ENCODE measurements around the gene MAP3K6.

GRCh38 chr1:27330786-27331185 lies 36.0 kb downstream of the MAP3K6 start:
- TF ChIP-seq, protein P1, sequence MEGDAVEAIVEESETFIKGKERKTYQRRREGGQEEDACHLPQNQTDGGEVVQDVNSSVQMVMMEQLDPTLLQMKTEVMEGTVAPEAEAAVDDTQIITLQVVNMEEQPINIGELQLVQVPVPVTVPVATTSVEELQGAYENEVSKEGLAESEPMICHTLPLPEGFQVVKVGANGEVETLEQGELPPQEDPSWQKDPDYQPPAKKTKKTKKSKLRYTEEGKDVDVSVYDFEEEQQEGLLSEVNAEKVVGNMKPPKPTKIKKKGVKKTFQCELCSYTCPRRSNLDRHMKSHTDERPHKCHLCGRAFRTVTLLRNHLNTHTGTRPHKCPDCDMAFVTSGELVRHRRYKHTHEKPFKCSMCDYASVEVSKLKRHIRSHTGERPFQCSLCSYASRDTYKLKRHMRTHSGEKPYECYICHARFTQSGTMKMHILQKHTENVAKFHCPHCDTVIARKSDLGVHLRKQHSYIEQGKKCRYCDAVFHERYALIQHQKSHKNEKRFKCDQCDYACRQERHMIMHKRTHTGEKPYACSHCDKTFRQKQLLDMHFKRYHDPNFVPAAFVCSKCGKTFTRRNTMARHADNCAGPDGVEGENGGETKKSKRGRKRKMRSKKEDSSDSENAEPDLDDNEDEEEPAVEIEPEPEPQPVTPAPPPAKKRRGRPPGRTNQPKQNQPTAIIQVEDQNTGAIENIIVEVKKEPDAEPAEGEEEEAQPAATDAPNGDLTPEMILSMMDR (conservative IDR thresholded peaks at IDR 0.05; ENCODE audit: low read depth, low read length), result no peak
- no peak for TF ChIP-seq POLR2A (IDR thresholded peaks at IDR 0.05; ENCODE audit: low read depth, low read length)
- TF ChIP-seq FOS (IDR thresholded peaks at IDR 0.05; ENCODE audit: low read depth, low read length), result no peak
- TF ChIP-seq, protein P2, sequence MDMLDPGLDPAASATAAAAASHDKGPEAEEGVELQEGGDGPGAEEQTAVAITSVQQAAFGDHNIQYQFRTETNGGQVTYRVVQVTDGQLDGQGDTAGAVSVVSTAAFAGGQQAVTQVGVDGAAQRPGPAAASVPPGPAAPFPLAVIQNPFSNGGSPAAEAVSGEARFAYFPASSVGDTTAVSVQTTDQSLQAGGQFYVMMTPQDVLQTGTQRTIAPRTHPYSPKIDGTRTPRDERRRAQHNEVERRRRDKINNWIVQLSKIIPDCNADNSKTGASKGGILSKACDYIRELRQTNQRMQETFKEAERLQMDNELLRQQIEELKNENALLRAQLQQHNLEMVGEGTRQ (IDR thresholded peaks at IDR 0.05; ENCODE audit: low read depth, low read length), result no peak
- TF ChIP-seq MAZ (IDR thresholded peaks at IDR 0.05; ENCODE audit: borderline replicate concordance, low read depth, low read length), result no peak
- TF ChIP-seq RFX5 (IDR thresholded peaks at IDR 0.05; ENCODE audit: low read depth, low read length), result no peak
- no peak for TF ChIP-seq MXI1 (IDR thresholded peaks at IDR 0.05; ENCODE audit: borderline replicate concordance, low read depth, low read length)
- TF ChIP-seq CHD1 (IDR thresholded peaks at IDR 0.05; ENCODE audit: low read depth, low read length), result no peak
- TF ChIP-seq NFE2L2 (IDR thresholded peaks at IDR 0.05; ENCODE audit: low read depth, low read length), result no peak
